ENCODE results near the gene XPO4.

Gene XPO4

DNA sequence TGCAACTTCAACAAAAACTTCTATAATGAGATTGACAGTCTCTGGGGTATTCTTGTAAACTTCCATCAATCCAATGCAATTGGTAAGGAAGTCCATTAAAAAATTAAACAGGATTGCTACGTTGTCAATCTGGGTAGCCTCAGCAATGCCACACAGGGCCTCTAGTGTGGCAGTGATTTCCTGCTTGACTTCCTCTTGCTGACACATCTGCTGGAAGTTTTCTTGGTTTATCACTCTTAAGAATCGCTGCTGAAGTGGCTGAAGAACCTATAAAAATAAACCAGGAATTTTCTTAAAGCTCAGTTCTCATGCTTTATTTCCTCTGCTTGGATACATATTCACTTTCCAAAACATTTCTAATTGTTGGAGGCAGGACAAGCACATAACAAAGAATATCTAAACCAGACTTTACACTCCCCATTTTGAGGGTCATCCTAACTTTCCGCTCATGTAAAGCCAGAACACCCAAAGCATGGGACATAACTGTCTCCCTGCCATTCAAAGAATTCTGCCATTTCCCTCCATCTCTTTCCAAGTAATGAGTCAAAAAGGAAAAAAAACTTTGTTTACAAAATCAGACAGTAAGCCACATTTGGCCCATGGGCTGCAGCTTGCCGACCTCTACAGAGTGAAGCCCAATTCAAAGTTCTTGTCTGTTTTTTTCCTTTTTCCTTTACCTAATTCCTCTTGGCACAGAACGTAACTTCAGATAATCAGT, 105.6 kb downstream of the XPO4 start:
- TF ChIP-seq FOXP2 (optimal IDR thresholded peaks at IDR 0.05; ENCODE audit: borderline replicate concordance, extremely low read depth, extremely low read length, insufficient read depth) = no peak
- TF ChIP-seq, protein P1, sequence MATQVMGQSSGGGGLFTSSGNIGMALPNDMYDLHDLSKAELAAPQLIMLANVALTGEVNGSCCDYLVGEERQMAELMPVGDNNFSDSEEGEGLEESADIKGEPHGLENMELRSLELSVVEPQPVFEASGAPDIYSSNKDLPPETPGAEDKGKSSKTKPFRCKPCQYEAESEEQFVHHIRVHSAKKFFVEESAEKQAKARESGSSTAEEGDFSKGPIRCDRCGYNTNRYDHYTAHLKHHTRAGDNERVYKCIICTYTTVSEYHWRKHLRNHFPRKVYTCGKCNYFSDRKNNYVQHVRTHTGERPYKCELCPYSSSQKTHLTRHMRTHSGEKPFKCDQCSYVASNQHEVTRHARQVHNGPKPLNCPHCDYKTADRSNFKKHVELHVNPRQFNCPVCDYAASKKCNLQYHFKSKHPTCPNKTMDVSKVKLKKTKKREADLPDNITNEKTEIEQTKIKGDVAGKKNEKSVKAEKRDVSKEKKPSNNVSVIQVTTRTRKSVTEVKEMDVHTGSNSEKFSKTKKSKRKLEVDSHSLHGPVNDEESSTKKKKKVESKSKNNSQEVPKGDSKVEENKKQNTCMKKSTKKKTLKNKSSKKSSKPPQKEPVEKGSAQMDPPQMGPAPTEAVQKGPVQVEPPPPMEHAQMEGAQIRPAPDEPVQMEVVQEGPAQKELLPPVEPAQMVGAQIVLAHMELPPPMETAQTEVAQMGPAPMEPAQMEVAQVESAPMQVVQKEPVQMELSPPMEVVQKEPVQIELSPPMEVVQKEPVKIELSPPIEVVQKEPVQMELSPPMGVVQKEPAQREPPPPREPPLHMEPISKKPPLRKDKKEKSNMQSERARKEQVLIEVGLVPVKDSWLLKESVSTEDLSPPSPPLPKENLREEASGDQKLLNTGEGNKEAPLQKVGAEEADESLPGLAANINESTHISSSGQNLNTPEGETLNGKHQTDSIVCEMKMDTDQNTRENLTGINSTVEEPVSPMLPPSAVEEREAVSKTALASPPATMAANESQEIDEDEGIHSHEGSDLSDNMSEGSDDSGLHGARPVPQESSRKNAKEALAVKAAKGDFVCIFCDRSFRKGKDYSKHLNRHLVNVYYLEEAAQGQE (IDR thresholded peaks at IDR 0.05; ENCODE audit: insufficient read depth in 1 of 2, low read depth in 2 of 2, low read length in 2 of 2) = no peak
- no peak for TF ChIP-seq POLR2AphosphoS5 (IDR thresholded peaks at IDR 0.05; ENCODE audit: low read depth, low read length)

DNA sequence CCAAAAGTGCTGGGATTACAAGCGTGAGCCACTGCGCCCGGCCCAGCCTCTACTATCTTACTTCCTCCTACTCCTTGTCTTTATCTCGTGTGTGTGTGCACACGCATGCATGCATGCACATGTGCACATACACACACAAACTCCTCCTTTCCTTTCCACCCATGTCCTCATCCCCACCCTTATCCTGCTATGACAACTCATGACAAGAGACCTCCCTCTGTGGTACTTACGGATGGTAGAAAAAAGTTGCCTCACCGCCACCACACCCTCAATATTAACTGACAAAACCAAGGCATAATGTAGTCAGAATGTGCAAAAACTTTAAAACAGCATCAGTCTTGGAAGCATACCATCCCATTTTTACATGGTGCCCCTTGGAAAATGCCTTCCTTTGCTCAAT, 112.9 kb downstream of the XPO4 start:
- TF ChIP-seq SIN3A (IDR thresholded peaks at IDR 0.05; ENCODE audit: borderline replicate concordance, insufficient read depth, low read length) (no peak), FOXP2 (optimal IDR thresholded peaks at IDR 0.05; ENCODE audit: borderline replicate concordance, extremely low read depth, extremely low read length, insufficient read depth) (no peak), TAF1 (IDR thresholded peaks at IDR 0.05; ENCODE audit: borderline replicate concordance, insufficient read depth, low read length) (no peak), POLR2AphosphoS5 (IDR thresholded peaks at IDR 0.05; ENCODE audit: low read depth, low read length) (no peak)
- TF ChIP-seq, protein P1 (IDR thresholded peaks at IDR 0.05; ENCODE audit: insufficient read depth in 1 of 2, low read depth in 2 of 2, low read length in 2 of 2) = no peak

DNA sequence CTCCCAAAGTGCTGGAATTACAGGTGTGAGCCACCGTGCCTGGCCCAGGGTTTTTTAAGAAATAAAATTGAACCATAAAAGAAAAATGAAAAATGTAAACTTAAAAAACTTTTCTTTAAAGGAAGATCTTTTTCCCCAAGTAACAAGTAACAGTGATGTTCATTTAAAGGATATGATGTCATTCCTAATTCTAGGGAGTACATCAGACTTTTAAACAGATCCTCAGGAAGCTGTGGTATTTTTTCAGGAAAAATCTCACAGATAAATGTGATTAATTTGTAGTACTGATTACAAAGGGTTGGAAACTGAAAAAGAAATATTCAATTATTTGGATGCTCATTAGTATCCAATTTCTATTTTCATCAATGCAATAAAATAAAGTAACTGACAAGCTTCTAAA, 114.2 kb downstream of the XPO4 start:
- TF ChIP-seq SIN3A (IDR thresholded peaks at IDR 0.05; ENCODE audit: borderline replicate concordance, insufficient read depth, low read length) = no peak
- no peak for TF ChIP-seq POLR2AphosphoS5 (IDR thresholded peaks at IDR 0.05; ENCODE audit: low read depth, low read length)
- TF ChIP-seq, protein P1 (IDR thresholded peaks at IDR 0.05; ENCODE audit: insufficient read depth in 1 of 2, low read depth in 2 of 2, low read length in 2 of 2) = no peak
- TF ChIP-seq FOXP2 (optimal IDR thresholded peaks at IDR 0.05; ENCODE audit: borderline replicate concordance, extremely low read depth, extremely low read length, insufficient read depth) = no peak
- TF ChIP-seq TAF1 (IDR thresholded peaks at IDR 0.05; ENCODE audit: borderline replicate concordance, insufficient read depth, low read length) = no peak

DNA sequence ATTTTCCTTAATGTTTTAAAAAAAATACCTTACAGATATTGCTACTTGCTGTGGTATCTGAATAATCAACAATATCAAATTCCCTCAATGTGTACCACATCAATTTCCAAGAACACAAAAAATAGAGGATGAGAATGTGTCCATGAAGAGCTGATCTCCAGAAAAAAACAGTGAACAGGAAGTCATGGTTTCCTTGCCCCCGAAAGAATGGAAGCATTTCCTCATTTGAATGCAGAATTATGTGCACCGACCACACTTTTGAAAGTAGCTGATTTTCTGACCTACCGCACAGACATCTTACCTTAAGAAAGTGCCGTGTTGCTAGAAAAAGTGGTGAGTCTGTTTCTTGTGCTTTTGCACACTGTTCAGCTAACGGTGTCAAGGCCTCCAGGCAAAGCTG, 115.4 kb downstream of the XPO4 start:
- TF ChIP-seq FOXP2 (optimal IDR thresholded peaks at IDR 0.05; ENCODE audit: borderline replicate concordance, extremely low read depth, extremely low read length, insufficient read depth) (no peak), SIN3A (IDR thresholded peaks at IDR 0.05; ENCODE audit: borderline replicate concordance, insufficient read depth, low read length) (no peak), TAF1 (IDR thresholded peaks at IDR 0.05; ENCODE audit: borderline replicate concordance, insufficient read depth, low read length) (no peak), POLR2AphosphoS5 (IDR thresholded peaks at IDR 0.05; ENCODE audit: low read depth, low read length) (no peak)
- TF ChIP-seq, protein P1 (IDR thresholded peaks at IDR 0.05; ENCODE audit: insufficient read depth in 1 of 2, low read depth in 2 of 2, low read length in 2 of 2) = no peak
